ENCODE measurements around the gene ABHD12B.

Gene ABHD12B

GRCh38 chr14:50832935-50833630 lies 38.8 kb upstream of the ABHD12B start:
- peaks cover 39% of the 10 kb centered on the region for H3K4me1 Mint-ChIP-seq (ENCODE audit: low read depth)
- no peak overlapping the region for H3K4me3 Mint-ChIP-seq
- no peaks in the 10 kb centered on the region for H3K9me3 Mint-ChIP-seq
- H3K27me3 Mint-ChIP-seq (ENCODE audit: low read depth) = peaks cover 22% of the 10 kb centered on the region
- H3K36me3 Mint-ChIP-seq (ENCODE audit: low read depth) = peaks cover 12% of the 10 kb centered on the region
- H3K27ac Mint-ChIP-seq = no peak overlapping the region

GRCh38 chr14:50834802-50835276 lies 37.0 kb upstream of the ABHD12B start:
- peaks cover 33% of the 10 kb centered on the region for H3K4me1 Mint-ChIP-seq (ENCODE audit: low read depth)
- H3K36me3 Mint-ChIP-seq (ENCODE audit: low read depth) = peaks cover 2% of the 10 kb centered on the region
- no peak overlapping the region for H3K4me3 Mint-ChIP-seq
- peaks cover 18% of the 10 kb centered on the region for H3K27me3 Mint-ChIP-seq (ENCODE audit: low read depth)
- peak overlapping the region; percentile 55 for H3K27ac Mint-ChIP-seq
- no peaks in the 10 kb centered on the region for H3K9me3 Mint-ChIP-seq

- H3K9me3 Mint-ChIP-seq = no peaks in the 10 kb centered on the region
- H3K27ac Mint-ChIP-seq = peak overlapping the region; percentile 55
- peaks cover 18% of the 10 kb centered on the region for H3K27me3 Mint-ChIP-seq (ENCODE audit: low read depth)
- peaks cover 32% of the 10 kb centered on the region for H3K4me1 Mint-ChIP-seq (ENCODE audit: low read depth)
- H3K36me3 Mint-ChIP-seq (ENCODE audit: low read depth) = peaks cover 2% of the 10 kb centered on the region
- no peak overlapping the region for H3K4me3 Mint-ChIP-seq
These were observed 36.6 kb upstream of the ABHD12B start for GRCh38 chr14:50835280-50835679.

DNA sequence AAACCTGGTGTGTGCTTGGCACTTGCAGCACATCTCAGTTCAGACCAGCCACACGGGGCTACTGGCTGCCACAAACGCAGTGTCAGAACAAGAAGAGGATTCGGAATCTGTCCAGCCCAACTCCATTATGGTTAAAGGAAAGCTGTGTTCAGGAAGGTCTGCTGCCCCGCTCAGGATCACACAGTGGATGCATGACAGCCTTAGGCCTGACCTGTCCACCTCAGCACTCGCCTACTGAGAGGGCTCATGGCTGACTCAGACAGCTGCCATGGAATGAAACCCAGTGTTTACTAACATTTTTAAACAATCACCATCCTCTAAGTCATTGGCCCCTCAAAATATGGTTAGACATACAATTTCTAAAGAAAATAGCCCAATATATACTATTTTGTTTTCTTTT lies 35.3 kb upstream of the ABHD12B start:
- Mint-ChIP-seq H3K4me3 (no peak overlapping the region), H3K27ac (no peak overlapping the region), H3K9me3 (no peaks in the 10 kb centered on the region), H3K27me3 (ENCODE audit: low read depth) (peaks cover 15% of the 10 kb centered on the region), H3K36me3 (ENCODE audit: low read depth) (peaks cover 2% of the 10 kb centered on the region), H3K4me1 (ENCODE audit: low read depth) (peaks cover 32% of the 10 kb centered on the region)

GRCh38 chr14:50837271-50837670 lies 34.6 kb upstream of the ABHD12B start:
- no peak overlapping the region for H3K27ac Mint-ChIP-seq

GRCh38 chr14:50837850-50838470 lies 33.9 kb upstream of the ABHD12B start:
- Mint-ChIP-seq H3K27me3 (ENCODE audit: low read depth) (peaks cover 4% of the 10 kb centered on the region), H3K36me3 (ENCODE audit: low read depth) (peaks cover 2% of the 10 kb centered on the region), H3K4me1 (ENCODE audit: low read depth) (peaks cover 22% of the 10 kb centered on the region), H3K27ac (no peak overlapping the region), H3K4me3 (no peak overlapping the region), H3K9me3 (no peaks in the 10 kb centered on the region)

More at GRCh38 chr14:50837271-50837670, 34.6 kb upstream of the ABHD12B start:
- Mint-ChIP-seq H3K4me1 (ENCODE audit: low read depth) (peaks cover 26% of the 10 kb centered on the region), H3K27me3 (ENCODE audit: low read depth) (peaks cover 8% of the 10 kb centered on the region), H3K4me3 (no peak overlapping the region), H3K36me3 (ENCODE audit: low read depth) (peaks cover 2% of the 10 kb centered on the region), H3K9me3 (no peaks in the 10 kb centered on the region)

DNA sequence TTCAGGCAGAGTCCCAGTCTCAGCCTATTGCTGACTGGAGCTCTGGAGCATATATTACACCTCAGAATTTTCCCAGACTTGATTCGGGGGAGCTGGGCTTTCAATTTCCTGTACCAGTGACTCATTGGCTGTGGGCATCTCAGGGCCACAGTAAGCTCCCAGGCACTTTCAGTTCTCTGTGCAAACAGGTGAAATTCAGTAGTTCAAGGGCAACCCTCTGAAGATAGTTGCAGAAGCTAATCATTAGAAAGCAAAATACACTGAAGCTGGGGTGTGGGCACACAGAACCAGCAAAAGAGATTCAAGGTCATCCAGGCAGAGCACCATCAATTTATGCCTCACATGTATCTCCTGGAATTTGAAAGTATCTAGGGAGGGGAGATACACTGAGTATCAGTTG lies 32.8 kb upstream of the ABHD12B start:
- Mint-ChIP-seq H3K4me1 (ENCODE audit: low read depth) (peaks cover 23% of the 10 kb centered on the region), H3K36me3 (ENCODE audit: low read depth) (peaks cover 2% of the 10 kb centered on the region), H3K27ac (no peak overlapping the region), H3K27me3 (ENCODE audit: low read depth) (peaks cover 3% of the 10 kb centered on the region), H3K9me3 (no peaks in the 10 kb centered on the region), H3K4me3 (no peak overlapping the region)

- Mint-ChIP-seq H3K4me1 (ENCODE audit: low read depth) (peaks cover 19% of the 10 kb centered on the region), H3K4me3 (no peak overlapping the region)
These were observed 32.2 kb upstream of the ABHD12B start for GRCh38 chr14:50839691-50840090.

DNA sequence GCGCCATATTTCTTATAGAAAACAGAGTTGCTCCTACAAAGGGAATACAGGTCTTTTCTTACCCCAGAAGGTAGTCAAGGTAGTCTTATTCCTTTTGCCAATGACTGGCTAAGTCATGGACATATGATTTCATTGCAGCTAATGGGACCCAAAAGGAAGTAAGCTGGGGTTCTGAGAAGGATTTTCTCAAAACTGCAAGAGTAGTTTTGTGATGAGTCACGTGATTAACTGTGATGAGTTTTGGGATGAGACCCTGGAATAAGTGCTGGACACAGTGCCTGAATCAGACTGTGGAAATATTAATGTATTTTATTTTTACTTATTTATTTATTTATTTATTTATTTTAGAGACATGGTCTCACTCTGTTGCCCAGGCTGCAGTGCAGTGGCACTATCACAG lies 27.5 kb upstream of the ABHD12B start:
- H3K36me3 Mint-ChIP-seq (ENCODE audit: low read depth) = peaks cover 2% of the 10 kb centered on the region
- H3K27me3 Mint-ChIP-seq (ENCODE audit: low read depth) = peaks cover 18% of the 10 kb centered on the region
- no peak overlapping the region for H3K27ac Mint-ChIP-seq
- H3K4me3 Mint-ChIP-seq = no peak overlapping the region
- peaks cover 1% of the 10 kb centered on the region for H3K4me1 Mint-ChIP-seq (ENCODE audit: low read depth)
- H3K9me3 Mint-ChIP-seq = no peaks in the 10 kb centered on the region

More at GRCh38 chr14:50839691-50840090, 32.2 kb upstream of the ABHD12B start:
- no peaks in the 10 kb centered on the region for H3K27me3 Mint-ChIP-seq (ENCODE audit: low read depth)
- H3K9me3 Mint-ChIP-seq = no peaks in the 10 kb centered on the region
- H3K36me3 Mint-ChIP-seq (ENCODE audit: low read depth) = peaks cover 2% of the 10 kb centered on the region
- no peak overlapping the region for H3K27ac Mint-ChIP-seq

DNA sequence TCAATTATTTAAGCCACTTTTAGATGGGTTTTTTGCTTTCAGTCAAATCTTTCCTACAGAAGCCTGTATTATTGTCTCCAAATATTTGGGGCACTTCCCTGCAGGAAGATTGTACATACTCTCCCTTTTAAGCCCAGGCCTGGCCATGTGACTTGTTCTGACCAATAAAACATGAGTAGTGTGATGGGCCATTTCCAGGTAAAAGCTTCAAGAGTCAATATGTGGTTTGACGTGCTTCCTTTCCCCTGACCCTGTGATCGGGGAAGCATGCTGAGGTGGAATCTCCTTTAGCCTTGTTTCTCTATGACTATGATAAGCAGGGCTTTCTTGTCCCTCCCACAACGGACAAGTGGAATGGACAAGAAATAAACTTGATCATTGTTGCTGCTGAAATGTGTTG lies 26.7 kb upstream of the ABHD12B start:
- no peak overlapping the region for H3K27ac Mint-ChIP-seq
- H3K27me3 Mint-ChIP-seq (ENCODE audit: low read depth) = peaks cover 18% of the 10 kb centered on the region
- H3K36me3 Mint-ChIP-seq (ENCODE audit: low read depth) = peaks cover 2% of the 10 kb centered on the region
- H3K4me1 Mint-ChIP-seq (ENCODE audit: low read depth) = peaks cover 1% of the 10 kb centered on the region
- no peak overlapping the region for H3K4me3 Mint-ChIP-seq
- H3K9me3 Mint-ChIP-seq = no peaks in the 10 kb centered on the region

- H3K4me1 Mint-ChIP-seq (ENCODE audit: low read depth) = peaks cover 1% of the 10 kb centered on the region
- no peaks in the 10 kb centered on the region for H3K9me3 Mint-ChIP-seq
- H3K4me3 Mint-ChIP-seq = no peak overlapping the region
- H3K36me3 Mint-ChIP-seq (ENCODE audit: low read depth) = no peaks in the 10 kb centered on the region
- H3K27ac Mint-ChIP-seq = no peak overlapping the region
- peaks cover 25% of the 10 kb centered on the region for H3K27me3 Mint-ChIP-seq (ENCODE audit: low read depth)
These were observed 25.5 kb upstream of the ABHD12B start for GRCh38 chr14:50846226-50846880.

DNA sequence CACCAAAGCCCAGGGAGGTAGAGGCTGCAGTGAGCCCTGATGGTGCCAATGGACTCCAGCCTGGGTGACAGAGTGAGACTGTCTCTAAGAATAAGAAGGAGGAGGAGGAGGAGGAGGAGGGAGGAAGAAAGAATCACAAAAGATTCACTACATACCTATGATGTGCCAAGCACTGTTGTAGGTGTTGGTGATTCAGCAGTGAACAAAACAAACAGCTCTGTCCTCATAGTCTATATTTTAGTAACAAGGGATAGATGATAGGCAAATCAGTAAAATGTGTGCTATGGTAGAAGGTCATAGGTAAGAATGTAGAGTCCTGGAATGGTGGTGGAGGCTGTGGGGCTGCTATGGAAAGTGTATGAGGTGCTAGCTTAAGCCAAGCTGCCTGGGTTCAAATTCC lies 18.0 kb upstream of the ABHD12B start:
- H3K9me3 Mint-ChIP-seq = no peaks in the 10 kb centered on the region
- H3K27ac Mint-ChIP-seq = no peak overlapping the region
- H3K4me1 Mint-ChIP-seq (ENCODE audit: low read depth) = no peaks in the 10 kb centered on the region
- H3K4me3 Mint-ChIP-seq = no peak overlapping the region
- peaks cover 10% of the 10 kb centered on the region for H3K27me3 Mint-ChIP-seq (ENCODE audit: low read depth)
- no peaks in the 10 kb centered on the region for H3K36me3 Mint-ChIP-seq (ENCODE audit: low read depth)

DNA sequence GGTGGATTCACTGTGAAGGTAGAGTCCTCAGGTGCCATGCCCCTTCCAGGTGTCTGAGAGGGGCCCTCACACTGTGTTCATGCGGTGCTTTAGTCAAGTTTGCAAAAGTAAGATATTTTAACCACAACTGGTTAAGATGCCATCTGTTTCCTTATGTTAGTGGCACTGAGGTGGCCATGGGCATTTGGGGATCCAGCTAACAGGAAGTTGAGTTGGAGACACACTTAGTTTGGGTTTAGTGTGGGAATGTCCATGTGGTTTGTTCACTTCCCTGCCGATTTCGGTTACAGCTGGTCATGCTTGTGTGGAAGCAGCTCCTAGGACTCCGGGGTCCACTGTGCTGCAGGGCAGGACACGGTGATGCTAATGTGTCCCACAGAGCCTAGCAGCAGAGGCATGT lies 17.3 kb upstream of the ABHD12B start:
- H3K4me1 Mint-ChIP-seq (ENCODE audit: low read depth) = peaks cover 4% of the 10 kb centered on the region
- H3K9me3 Mint-ChIP-seq = no peaks in the 10 kb centered on the region
- H3K4me3 Mint-ChIP-seq = no peak overlapping the region
- no peak overlapping the region for H3K27ac Mint-ChIP-seq
- peaks cover 7% of the 10 kb centered on the region for H3K27me3 Mint-ChIP-seq (ENCODE audit: low read depth)
- no peaks in the 10 kb centered on the region for H3K36me3 Mint-ChIP-seq (ENCODE audit: low read depth)

GRCh38 chr14:50855558-50855957 lies 16.3 kb upstream of the ABHD12B start:
- Mint-ChIP-seq H3K9me3 (no peaks in the 10 kb centered on the region), H3K27ac (no peak overlapping the region), H3K36me3 (ENCODE audit: low read depth) (no peaks in the 10 kb centered on the region), H3K4me1 (ENCODE audit: low read depth) (peaks cover 10% of the 10 kb centered on the region), H3K4me3 (no peak overlapping the region), H3K27me3 (ENCODE audit: low read depth) (peaks cover 7% of the 10 kb centered on the region)

DNA sequence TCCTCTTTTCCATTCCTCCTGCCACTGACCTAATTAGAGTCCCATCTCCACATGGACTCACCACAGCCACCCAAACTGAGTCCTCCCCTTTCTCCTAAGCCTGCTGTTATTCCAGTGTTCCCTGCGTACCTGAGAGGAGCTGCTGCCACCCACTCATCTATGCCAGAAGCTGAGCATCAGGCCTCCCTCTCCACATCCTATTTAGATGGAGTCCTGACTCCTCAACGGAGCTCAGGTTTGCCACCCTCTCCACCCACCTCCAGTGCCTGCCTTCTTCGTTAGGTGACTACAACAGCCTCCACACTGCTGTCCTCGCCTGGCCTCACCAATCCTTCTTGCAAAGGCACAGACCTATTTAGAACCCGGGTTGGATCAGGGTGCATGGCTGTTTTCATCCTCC lies 15.2 kb upstream of the ABHD12B start:
- Mint-ChIP-seq H3K4me1 (ENCODE audit: low read depth) (peaks cover 13% of the 10 kb centered on the region), H3K27ac (no peak overlapping the region), H3K27me3 (ENCODE audit: low read depth) (peaks cover 4% of the 10 kb centered on the region), H3K9me3 (no peaks in the 10 kb centered on the region), H3K36me3 (ENCODE audit: low read depth) (no peaks in the 10 kb centered on the region), H3K4me3 (no peak overlapping the region)

Measured in T-helper 1 cell treated with Interleukin-12 subunit alpha and Interleukin-12 subunit beta and Interleukin-4 antibody, amounts not matched to agents 30 μg/mL and 1 μg/mL, for 36 hours (primary cell).